Ishikawa (cell line): ENCODE results near the gene SH3RF2.

ENCODE experiments used
- CEBPB ChIP-seq: IDR thresholded peaks from 2 replicates; pipeline ENCODE4 v1.6.1; 2012
- EP300 ChIP-seq: IDR thresholded peaks from 2 replicates; pipeline ENCODE4 v1.6.1; 2012; ENCODE audit warnings: borderline replicate concordance
- FOXM1 ChIP-seq: IDR thresholded peaks from 2 replicates; pipeline ENCODE4 v1.6.1; 2012; ENCODE audit warnings: low read depth, borderline replicate concordance
- MAX ChIP-seq: IDR thresholded peaks from 2 replicates; pipeline ENCODE4 v1.6.1; 2012
- RAD21 ChIP-seq: IDR thresholded peaks from 2 replicates; pipeline ENCODE4 v1.6.1; 2012; ENCODE audit warnings: low read depth
- TAF1 ChIP-seq: IDR thresholded peaks from 2 replicates; pipeline ENCODE4 v1.6.1; 2012; ENCODE audit warnings: low read depth, mild to moderate bottlenecking
- USF1 ChIP-seq: IDR thresholded peaks from 2 replicates; pipeline ENCODE4 v1.6.1; 2012
- YY1 ChIP-seq: IDR thresholded peaks from 2 replicates; pipeline ENCODE4 v1.6.1; 2012; ENCODE audit warnings: low read depth
- ZBTB7A ChIP-seq: IDR thresholded peaks from 2 replicates; pipeline ENCODE4 v1.6.1; 2012; ENCODE audit warnings: low read depth
- TF ChIP-seq, protein P1 (sequence below): IDR thresholded peaks from 2 replicates; pipeline ENCODE4 v1.6.1; 2012; ENCODE audit warnings: low read depth, mild to moderate bottlenecking

GRCh38 chr5:146066968-146067367 lies 130.6 kb downstream of the SH3RF2 start:
- TF ChIP-seq, protein P1, sequence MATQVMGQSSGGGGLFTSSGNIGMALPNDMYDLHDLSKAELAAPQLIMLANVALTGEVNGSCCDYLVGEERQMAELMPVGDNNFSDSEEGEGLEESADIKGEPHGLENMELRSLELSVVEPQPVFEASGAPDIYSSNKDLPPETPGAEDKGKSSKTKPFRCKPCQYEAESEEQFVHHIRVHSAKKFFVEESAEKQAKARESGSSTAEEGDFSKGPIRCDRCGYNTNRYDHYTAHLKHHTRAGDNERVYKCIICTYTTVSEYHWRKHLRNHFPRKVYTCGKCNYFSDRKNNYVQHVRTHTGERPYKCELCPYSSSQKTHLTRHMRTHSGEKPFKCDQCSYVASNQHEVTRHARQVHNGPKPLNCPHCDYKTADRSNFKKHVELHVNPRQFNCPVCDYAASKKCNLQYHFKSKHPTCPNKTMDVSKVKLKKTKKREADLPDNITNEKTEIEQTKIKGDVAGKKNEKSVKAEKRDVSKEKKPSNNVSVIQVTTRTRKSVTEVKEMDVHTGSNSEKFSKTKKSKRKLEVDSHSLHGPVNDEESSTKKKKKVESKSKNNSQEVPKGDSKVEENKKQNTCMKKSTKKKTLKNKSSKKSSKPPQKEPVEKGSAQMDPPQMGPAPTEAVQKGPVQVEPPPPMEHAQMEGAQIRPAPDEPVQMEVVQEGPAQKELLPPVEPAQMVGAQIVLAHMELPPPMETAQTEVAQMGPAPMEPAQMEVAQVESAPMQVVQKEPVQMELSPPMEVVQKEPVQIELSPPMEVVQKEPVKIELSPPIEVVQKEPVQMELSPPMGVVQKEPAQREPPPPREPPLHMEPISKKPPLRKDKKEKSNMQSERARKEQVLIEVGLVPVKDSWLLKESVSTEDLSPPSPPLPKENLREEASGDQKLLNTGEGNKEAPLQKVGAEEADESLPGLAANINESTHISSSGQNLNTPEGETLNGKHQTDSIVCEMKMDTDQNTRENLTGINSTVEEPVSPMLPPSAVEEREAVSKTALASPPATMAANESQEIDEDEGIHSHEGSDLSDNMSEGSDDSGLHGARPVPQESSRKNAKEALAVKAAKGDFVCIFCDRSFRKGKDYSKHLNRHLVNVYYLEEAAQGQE: no peak
- TF ChIP-seq FOXM1 (no peak), EP300 (no peak), RAD21 (no peak), CEBPB (no peak), USF1 (no peak), ZBTB7A (no peak), MAX (no peak), YY1 (no peak), TAF1 (no peak)
